ENCODE measurements around the gene NRG4.

DNA sequence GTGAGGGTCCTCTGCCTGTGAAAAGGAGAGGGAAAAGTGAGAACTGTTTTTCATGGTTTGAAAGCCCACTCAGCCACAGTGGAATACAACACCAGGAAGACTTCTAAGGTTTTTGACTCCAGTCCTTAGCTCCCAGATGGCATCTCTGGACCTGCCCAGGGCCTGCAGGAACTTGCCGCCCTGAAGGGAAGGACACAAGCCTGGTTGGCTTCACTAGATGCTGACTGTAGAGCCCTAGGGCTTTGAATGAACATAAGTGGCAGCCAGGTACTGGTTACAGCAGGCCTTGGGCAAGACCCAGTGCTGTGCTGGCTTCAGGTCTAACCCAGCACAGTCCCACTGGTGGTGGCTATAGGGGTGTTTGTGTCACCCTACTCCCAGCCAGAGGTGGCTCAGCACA, 26.3 kb upstream of the NRG4 start:
- TF ChIP-seq, protein P1, sequence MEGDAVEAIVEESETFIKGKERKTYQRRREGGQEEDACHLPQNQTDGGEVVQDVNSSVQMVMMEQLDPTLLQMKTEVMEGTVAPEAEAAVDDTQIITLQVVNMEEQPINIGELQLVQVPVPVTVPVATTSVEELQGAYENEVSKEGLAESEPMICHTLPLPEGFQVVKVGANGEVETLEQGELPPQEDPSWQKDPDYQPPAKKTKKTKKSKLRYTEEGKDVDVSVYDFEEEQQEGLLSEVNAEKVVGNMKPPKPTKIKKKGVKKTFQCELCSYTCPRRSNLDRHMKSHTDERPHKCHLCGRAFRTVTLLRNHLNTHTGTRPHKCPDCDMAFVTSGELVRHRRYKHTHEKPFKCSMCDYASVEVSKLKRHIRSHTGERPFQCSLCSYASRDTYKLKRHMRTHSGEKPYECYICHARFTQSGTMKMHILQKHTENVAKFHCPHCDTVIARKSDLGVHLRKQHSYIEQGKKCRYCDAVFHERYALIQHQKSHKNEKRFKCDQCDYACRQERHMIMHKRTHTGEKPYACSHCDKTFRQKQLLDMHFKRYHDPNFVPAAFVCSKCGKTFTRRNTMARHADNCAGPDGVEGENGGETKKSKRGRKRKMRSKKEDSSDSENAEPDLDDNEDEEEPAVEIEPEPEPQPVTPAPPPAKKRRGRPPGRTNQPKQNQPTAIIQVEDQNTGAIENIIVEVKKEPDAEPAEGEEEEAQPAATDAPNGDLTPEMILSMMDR (IDR thresholded peaks at IDR 0.05; ENCODE audit: poor library complexity), result no peak
- TF ChIP-seq EZH2 (IDR thresholded peaks at IDR 0.05; ENCODE audit: borderline replicate concordance), result no peak
- no peak for TF ChIP-seq EZH2phosphoT487 (IDR thresholded peaks at IDR 0.05; ENCODE audit: low read depth, severe bottlenecking, unreplicated experiment)
